GM10847 (cell line): ENCODE measurements around the gene OR5F1.

Experiments used
- POLR2A ChIP-seq: IDR thresholded peaks from 2 replicates; pipeline ENCODE4 v1.6.1; 2011; ENCODE audit not compliant: insufficient read length; ENCODE audit errors: extremely low read depth

Gene OR5F1

DNA sequence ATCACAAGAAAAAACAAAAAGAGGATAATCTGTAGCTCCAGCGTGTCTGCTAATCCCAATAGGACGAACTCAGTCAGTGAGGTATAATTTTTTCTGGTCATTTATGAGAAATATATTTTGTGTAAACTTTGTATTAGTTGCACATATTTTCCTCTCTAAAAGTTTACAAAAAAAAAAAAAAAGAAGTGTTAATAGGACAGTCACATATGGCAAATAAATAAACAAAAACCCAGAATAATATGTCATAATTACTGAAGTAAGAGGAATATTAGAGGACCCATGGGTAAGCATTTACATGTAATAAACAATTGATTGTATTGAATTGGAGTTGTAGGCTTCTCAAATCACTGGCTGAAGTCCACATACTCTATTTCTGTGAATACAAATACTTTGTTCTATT, at the start of gene OR5F1:
Gene OR5F1 (minus strand): TSS at position 101 of the 400 bp plus-strand sequence. CDS start 0 bp downstream, at position 101.
- TF ChIP-seq POLR2A = no peak

DNA sequence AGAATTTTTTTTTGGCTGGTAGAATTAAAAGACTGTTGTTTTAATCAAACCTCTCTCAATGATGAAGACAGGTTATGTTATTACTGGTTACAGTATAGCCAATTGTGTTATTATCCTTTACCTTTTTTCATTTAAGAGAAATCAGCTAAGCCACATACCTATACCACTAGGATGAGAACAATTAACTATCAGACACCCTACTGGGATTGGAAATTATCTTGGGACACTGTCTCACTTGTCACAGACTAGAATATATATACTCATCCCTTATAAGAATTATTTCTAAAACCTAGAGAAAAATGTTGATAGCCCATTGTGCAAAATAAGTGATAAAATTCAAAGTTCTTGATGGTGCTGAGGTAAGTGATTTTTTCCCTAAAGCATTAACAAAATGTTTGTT, 32.9 kb upstream of the OR5F1 start, which contains the start of gene OR5AS1:
Gene OR5AS1 (plus strand): TSS at position 301 of the 400 bp plus-strand sequence. CDS start 2,765 bp downstream, outside the sequence.
- no peak for TF ChIP-seq POLR2A

DNA sequence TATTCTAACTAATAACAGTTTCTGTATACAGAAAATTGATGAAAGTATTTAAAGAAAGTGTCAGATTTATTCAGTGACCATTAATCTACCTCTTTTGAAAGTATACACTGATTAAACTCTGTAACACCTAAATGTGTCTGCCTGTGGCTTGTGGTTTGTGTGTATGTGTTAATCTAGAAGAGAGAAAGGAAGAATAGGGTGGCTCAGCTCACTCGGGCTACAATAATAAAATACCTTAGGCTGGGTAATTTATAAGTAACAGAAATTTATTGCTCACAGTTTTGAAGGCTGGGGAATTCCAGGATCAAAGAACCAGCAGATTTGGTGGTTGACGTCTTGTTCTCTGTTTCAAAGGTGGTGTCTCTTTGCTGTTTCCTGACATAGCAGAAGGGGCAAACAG, 19.4 kb upstream of the OR5F1 start:
- no peak for TF ChIP-seq POLR2A

DNA sequence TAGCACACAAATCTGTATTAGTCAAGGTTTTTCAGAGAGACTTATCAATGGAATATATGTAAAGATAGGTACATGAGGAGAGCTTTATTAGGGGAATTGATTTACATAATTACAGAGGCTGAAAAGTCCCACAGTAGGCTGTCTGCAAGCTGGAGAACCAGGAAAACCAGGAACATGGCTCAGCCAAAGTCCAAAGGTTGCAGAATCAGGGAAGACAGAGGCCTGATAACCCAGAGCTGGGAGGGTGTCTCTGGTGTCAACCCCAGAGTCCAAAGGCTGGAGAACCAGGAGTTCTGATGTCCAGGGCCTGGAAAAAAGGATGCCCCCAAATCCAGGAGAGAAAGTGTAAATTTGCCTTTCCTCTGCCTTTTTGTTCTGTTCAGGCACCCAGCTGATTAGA, 16.3 kb upstream of the OR5F1 start:
- no peak for TF ChIP-seq POLR2A

DNA sequence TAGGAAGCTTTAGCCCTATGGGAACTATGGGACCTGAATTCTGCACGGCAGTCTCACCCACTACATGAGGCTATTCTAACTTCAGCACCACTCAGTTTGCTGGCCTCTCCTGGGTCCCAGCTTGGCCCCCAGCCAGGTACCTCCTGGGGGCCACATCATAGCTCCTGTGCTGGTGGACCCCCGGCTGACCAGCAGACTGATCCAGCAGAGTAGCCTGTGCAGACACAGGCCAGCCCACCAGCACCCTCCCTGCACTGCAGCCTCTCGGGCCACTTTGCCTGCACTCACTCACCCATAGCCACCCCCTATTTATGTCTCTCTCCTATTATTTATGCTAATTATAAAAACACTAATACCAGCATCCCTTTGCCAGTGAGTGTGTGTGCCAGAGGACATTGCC, 23.5 kb downstream of the OR5F1 start:
- no peak for TF ChIP-seq POLR2A

DNA sequence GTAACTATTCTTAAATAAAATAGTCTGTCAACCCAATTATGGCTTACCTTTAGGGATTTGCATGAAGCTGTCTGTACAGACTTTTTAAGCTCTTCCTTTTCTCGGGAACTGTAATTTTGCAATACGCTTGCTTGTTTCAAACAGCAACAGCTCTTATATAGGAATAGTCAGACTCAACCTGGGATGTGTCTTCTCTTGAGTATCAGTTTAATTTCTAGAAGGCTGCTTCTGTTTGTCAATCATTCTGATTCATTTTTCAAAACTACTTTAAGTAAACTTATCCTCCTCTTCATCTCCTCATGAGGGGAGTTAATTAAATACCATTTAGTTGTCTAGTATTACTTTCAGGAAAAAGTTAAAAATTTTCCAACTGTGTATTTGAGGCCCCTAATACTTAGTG, 24.6 kb downstream of the OR5F1 start, which contains the start of gene OR10AG1:
Gene OR10AG1 (minus strand): TSS at position 101 of the 400 bp plus-strand sequence. CDS start 38 bp downstream, at position 63.
- no peak for TF ChIP-seq POLR2A

DNA sequence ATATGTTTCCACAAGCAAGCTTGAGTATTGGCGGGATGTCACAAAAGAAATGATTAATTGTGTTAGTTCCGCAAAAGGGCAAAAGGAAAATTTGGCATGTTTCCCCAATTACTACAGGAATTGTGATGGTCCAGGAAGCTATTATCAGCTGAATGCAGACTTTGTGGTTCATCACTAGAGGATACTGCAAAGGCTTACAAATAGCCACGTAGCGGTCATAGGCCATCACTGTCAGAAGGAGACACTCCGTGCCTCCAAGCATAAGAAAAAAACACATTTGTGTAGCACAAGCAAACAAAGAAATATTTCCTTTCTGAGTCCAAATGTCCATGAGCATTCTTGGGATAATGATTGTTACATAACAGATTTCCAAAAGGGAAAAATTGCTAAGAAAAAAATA, 26.5 kb downstream of the OR5F1 start:
- no peak for TF ChIP-seq POLR2A

DNA sequence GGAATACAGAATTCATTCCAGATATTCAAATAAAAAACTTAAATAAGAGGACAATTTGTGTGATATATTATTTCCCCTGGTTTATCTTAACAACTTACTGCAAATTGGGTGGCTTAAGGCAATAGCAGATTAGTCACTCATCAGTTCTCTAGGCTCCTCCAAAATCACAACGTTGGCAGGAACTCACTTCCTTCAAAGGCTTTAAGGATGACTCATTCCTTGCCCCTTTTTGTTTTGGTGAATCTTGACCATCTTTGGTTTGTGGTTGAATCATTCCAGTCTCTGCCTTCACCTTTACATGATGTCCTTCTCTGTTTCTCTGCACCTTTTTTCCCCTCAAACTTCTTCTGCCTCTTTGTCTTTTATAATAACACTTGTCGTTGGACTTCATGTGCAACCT, 28.0 kb downstream of the OR5F1 start:
- no peak for TF ChIP-seq POLR2A

DNA sequence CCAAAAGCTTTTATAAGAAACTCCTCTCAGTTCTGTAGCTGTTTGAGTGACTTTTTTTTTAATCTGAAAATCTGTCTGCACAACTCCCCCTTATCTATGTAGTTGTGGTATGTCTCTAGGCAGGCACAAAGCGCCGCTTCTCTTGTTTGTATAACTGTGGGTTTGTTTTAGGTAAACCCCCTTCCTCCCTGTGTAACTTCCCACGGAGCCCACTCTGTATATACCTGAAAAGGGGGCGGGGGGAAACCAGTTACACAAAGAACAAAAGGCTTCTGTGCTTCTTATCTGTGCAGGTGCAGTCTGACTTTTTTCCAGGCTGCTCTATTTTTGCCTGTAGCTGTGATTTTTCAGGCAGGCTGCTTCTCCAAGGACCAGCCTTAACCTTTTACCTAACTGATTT, 37.9 kb downstream of the OR5F1 start:
- no peak for TF ChIP-seq POLR2A

DNA sequence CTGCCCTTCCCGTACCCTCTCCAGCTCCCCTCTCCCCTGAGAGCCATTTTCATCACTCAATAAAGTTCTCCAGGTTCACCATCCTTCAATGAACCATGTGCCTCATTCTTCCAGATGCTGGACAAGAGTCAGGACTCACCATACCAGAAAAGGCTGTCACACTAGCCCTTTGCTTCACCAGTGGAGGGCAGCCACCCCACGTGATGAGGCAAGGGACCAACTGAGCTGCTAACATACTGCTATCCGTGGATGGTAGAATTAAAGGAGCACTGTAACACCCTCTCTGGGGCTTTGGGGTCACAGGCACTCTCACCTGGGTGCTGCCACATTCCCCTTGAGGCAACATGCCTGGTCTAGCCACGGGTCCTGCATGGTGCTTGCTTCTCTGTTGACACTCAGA, 45.1 kb downstream of the OR5F1 start:
- TF ChIP-seq POLR2A = no peak
